Measurements from ENCODE around the gene NEDD8.
"Not testable (repeated sequence)": the region's sequence is repeated elsewhere in the genome, so short reads cannot be mapped to it uniquely, and the experiment has no call there.

GRCh38 chr14:24222987-24223386 lies 9.2 kb downstream of the NEDD8 start:
- not testable (repeated sequence) for TF ChIP-seq YY1 (IDR thresholded peaks at IDR 0.05); CTCF (IDR thresholded peaks at IDR 0.05; ENCODE audit: low read depth, low read length, missing input control); REST (IDR thresholded peaks at IDR 0.05); RAD21 (IDR thresholded peaks at IDR 0.05); JUND (IDR thresholded peaks at IDR 0.05); GABPA (IDR thresholded peaks at IDR 0.05 in 1 of 2, conservative IDR thresholded peaks at IDR 0.05 in 1 of 2); SP1 (IDR thresholded peaks at IDR 0.05); MAX (IDR thresholded peaks at IDR 0.05); TAF1 (conservative IDR thresholded peaks at IDR 0.05); EGR1 (IDR thresholded peaks at IDR 0.05; ENCODE audit: low read depth in 2 of 2); RXRA (IDR thresholded peaks at IDR 0.05)
